Keratinocyte (primary cell): ENCODE data around the gene CPAMD8. TPM values are rescaled to one million over a fixed set of nuclear protein-coding genes. Genes with fewer than 3 reads are reported as not detected.

ENCODE experiments used
- DNase-seq: peaks from one replicate; pipeline ENCODE4 v3.0.0-alpha.2; 2011; ENCODE audit warnings: low read depth, missing footprints, low spot score
- FAIRE-seq: peaks from 2 replicates; lab custom pipeline; 2011; peaks lifted over from hg19 to GRCh38; lab: Jason Lieb, UNC
- H2AFZ ChIP-seq: 2 replicates; pipeline ENCODE4 v1.6.0; 2012; ENCODE audit warnings: low read length, control low read depth, inconsistent platforms; ENCODE audit not compliant: control insufficient read depth
- H3K27ac ChIP-seq: 2 replicates; pipeline ENCODE4 v1.5.1; 2011; ENCODE audit warnings: low read length; ENCODE audit not compliant: control insufficient read depth, insufficient read depth
- H3K27me3 ChIP-seq: 3 replicates; pipeline ENCODE4 v1.6.0; 2011; ENCODE audit warnings: low read length; ENCODE audit not compliant: control insufficient read depth, insufficient read depth; ENCODE audit errors: extremely low read depth
- H3K36me3 ChIP-seq, 2 experiments: 2 replicates in 1 of 2; 3 replicates in 1 of 2; pipeline ENCODE4 v1.5.1; 2011; ENCODE audit warnings: low read length in 2 of 2, mild to moderate bottlenecking in 1 of 2; ENCODE audit not compliant: control insufficient read depth in 2 of 2, insufficient read depth in 2 of 2; ENCODE audit errors: extremely low read depth in 1 of 2
- H3K4me1 ChIP-seq: 3 replicates; pipeline ENCODE4 v1.5.1; 2011; ENCODE audit warnings: low read length; ENCODE audit not compliant: control insufficient read depth, insufficient read depth; ENCODE audit errors: extremely low read depth
- H3K4me2 ChIP-seq: 3 replicates; pipeline ENCODE4 v1.6.0; 2011; ENCODE audit warnings: low read depth, low read length; ENCODE audit not compliant: control insufficient read depth, insufficient read depth; ENCODE audit errors: extremely low read depth
- H3K4me3 ChIP-seq, 3 experiments: fragments of 200-600 bp in 1 of 3; sonication (generic) in 1 of 3; 2 replicates in 2 of 3; 3 replicates in 1 of 3; pipeline ENCODE4 v1.5.1; 2011 to 2016; ENCODE audit warnings: low read length in 3 of 3, mild to moderate bottlenecking in 3 of 3, control low read depth in 2 of 3, inconsistent platforms in 1 of 3, low read depth in 1 of 3, mixed read lengths in 1 of 3, mixed run types in 1 of 3, moderate library complexity in 1 of 3; ENCODE audit not compliant: control insufficient read depth in 2 of 3, insufficient read depth in 2 of 3; ENCODE audit errors: extremely low read depth in 1 of 3
- H3K79me2 ChIP-seq: 2 replicates; pipeline ENCODE4 v1.6.0; 2012; ENCODE audit warnings: low read length; ENCODE audit not compliant: control insufficient read depth, insufficient read depth
- H3K9ac ChIP-seq: 3 replicates; pipeline ENCODE4 v1.6.0; 2011; ENCODE audit warnings: low read length; ENCODE audit not compliant: control insufficient read depth, insufficient read depth; ENCODE audit errors: extremely low read depth
- H3K9me1 ChIP-seq: 3 replicates; pipeline ENCODE4 v1.6.0; 2011; ENCODE audit warnings: low read length; ENCODE audit not compliant: control insufficient read depth, insufficient read depth; ENCODE audit errors: extremely low read depth
- H3K9me3 ChIP-seq: 2 replicates; pipeline ENCODE4 v1.5.1; 2012; ENCODE audit warnings: low read depth, low read length; ENCODE audit not compliant: control insufficient read depth
- H4K20me1 ChIP-seq: 3 replicates; pipeline ENCODE4 v1.6.0; 2011; ENCODE audit warnings: low read length; ENCODE audit not compliant: control insufficient read depth, insufficient read depth; ENCODE audit errors: extremely low read depth
- EZH2 ChIP-seq: IDR thresholded peaks from one replicate; pipeline ENCODE4 v1.6.1; 2012; ENCODE audit warnings: inconsistent platforms, mild to moderate bottlenecking, low read length, moderate library complexity
- dilution Hi-C: fragments of 300-500 bp; cut with MboI; formaldehyde crosslinking; loops from one replicate; pipeline ENCODE4 v1.7.0; 2020; ENCODE audit warnings: low sequenced_read_pairs; ENCODE audit not compliant: extremely low pct_ligation_motif_present
- polyA plus RNA-seq, 5 experiments: library from polyadenylated mRNA; depleted of rRNA in 3 of 5; stranded (reverse) in 3 of 5; stranded (forward) in 1 of 5; unstranded in 1 of 5; fragments of >200 nt; gene quantifications; 1 replicate in 1 of 5; 2 replicates in 3 of 5; 3 replicates in 1 of 5; pipeline versions ENCODE4 v1.2.1 to v1.2.3, GENCODE V29; 2011 to 2012; ENCODE audit warnings: missing spikeins in 2 of 5, low read depth in 1 of 5, low replicate concordance in 1 of 5
- TF ChIP-seq, protein P1 (sequence below), 3 experiments: IDR thresholded peaks in 1 of 3; conservative IDR thresholded peaks in 1 of 3; optimal IDR thresholded peaks in 1 of 3; 2 replicates in 2 of 3; 3 replicates in 1 of 3; pipeline versions ENCODE3 to v1.5.1; 2011; ENCODE audit warnings: low read length in 3 of 3, mild to moderate bottlenecking in 3 of 3, moderate library complexity in 2 of 3, control low read depth in 1 of 3, inconsistent platforms in 1 of 3; ENCODE audit not compliant: insufficient read depth in 2 of 3; ENCODE audit errors: extremely low read depth in 1 of 3

Gene CPAMD8
- polyA plus RNA-seq, 1 donor (not counting 4 experiments of a cell fraction or from before 2014, with no cell fraction given): 0.38 TPM

DNA sequence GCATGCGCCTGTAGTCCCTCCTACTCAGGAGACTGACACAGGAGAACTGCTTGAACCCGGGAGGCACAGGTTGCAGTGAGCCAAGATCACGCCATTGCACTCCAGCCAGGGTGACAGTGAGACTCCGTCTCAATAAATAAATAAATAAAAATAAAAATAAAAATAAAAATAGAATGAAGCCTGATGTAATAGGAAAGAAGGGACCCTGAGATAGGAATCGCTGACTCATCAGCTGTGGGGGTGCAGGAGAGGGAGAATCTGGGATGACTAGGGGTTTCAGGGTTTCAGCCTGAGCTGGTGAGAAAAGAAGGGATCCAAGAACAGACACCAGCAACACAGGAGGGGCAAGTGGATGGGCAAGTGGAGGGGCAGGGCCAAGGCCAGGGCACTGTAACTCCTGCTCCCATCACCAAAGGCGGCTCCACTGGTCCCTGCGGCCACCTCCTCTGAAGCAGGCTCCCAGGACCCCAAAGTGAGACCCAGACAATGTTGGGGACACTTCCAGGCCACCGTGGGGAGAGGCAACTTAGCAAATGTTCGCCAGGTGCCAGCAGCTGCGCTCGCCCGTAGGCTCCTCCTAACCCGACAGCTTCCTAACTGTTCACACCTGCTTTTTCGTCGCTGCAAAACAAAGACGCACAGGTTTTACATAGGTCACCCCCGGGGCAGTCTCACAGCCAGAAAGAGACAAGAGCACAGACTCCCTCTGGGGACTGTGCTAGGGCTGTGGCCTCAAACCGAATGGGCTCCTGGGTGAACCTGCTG is 47.4 kb upstream of the CPAMD8 start:
- dilution Hi-C loops: no loop called here
- H2AFZ ChIP-seq: peak overlapping the region; percentile 56

DNA sequence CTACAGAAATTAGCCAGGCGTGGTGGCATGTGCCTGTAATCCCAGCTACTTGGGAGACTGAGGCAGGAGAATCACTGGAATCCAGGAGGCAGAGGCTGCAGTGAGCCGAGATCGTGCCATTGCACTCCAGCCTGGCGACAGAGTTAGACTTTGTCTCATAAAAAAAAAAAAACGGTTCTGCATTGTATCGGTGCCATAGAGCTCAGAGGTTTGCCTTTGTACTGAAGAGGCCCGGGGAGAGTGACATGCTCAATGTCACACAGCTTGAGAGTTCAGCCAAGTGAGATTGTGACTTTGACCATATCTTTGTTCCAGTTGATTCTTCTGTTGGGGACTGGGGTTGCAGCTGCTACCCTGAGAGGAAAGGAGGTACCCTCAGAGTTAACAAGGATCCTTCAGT is 44.3 kb upstream of the CPAMD8 start:
- Histone ChIP-seq H4K20me1 (no peaks in the 10 kb centered on the region), H3K9me1 (no peaks in the 10 kb centered on the region), H2AFZ (no peak overlapping the region), H3K79me2 (peaks cover 29% of the 10 kb centered on the region), H3K27ac (no peak overlapping the region), H3K27me3 (no peaks in the 10 kb centered on the region), H3K9me3 (no peaks in the 10 kb centered on the region), H3K9ac (no peak overlapping the region), H3K4me2 (no peak overlapping the region), H3K4me3 (no peak overlapping the region), H3K36me3 (peaks cover 3 to 7% of the 10 kb centered on the region in 2 experiments), H3K4me1 (peaks cover 9% of the 10 kb centered on the region)
- TF ChIP-seq EZH2: no peak
- TF ChIP-seq, protein P1, sequence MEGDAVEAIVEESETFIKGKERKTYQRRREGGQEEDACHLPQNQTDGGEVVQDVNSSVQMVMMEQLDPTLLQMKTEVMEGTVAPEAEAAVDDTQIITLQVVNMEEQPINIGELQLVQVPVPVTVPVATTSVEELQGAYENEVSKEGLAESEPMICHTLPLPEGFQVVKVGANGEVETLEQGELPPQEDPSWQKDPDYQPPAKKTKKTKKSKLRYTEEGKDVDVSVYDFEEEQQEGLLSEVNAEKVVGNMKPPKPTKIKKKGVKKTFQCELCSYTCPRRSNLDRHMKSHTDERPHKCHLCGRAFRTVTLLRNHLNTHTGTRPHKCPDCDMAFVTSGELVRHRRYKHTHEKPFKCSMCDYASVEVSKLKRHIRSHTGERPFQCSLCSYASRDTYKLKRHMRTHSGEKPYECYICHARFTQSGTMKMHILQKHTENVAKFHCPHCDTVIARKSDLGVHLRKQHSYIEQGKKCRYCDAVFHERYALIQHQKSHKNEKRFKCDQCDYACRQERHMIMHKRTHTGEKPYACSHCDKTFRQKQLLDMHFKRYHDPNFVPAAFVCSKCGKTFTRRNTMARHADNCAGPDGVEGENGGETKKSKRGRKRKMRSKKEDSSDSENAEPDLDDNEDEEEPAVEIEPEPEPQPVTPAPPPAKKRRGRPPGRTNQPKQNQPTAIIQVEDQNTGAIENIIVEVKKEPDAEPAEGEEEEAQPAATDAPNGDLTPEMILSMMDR (optimal IDR thresholded peaks at IDR 0.05 in 1 of 3, IDR thresholded peaks at IDR 0.05 in 1 of 3, conservative IDR thresholded peaks at IDR 0.05 in 1 of 3; ENCODE audit: extremely low read depth in 1 of 3, insufficient read depth in 2 of 3, low read length in 3 of 3): no peak
- FAIRE-seq (no peak), DNase-seq (no peak)
- dilution Hi-C loops: no loop called here

More for the DNA sequence above, 47.4 kb upstream of the CPAMD8 start:
- H3K9ac ChIP-seq: peak overlapping the region; percentile 91
- no peaks in the 10 kb centered on the region for H3K9me1 ChIP-seq
- DNase-seq (no peak), FAIRE-seq (no peak)
- TF ChIP-seq, protein P1 (optimal IDR thresholded peaks at IDR 0.05 in 1 of 3, IDR thresholded peaks at IDR 0.05 in 1 of 3, conservative IDR thresholded peaks at IDR 0.05 in 1 of 3; ENCODE audit: extremely low read depth in 1 of 3, insufficient read depth in 2 of 3, low read length in 3 of 3): no peak
- no peak for TF ChIP-seq EZH2
- peaks cover 4 to 8% of the 10 kb centered on the region in 2 experiments for H3K36me3 ChIP-seq
- H4K20me1 ChIP-seq: peaks cover 3% of the 10 kb centered on the region
- H3K9me3 ChIP-seq: no peaks in the 10 kb centered on the region
- peak overlapping the region; percentile 82 for H3K27ac ChIP-seq
- peak overlapping the region; percentile 86 to 94 (median 90) for H3K4me3 ChIP-seq
- H3K27me3 ChIP-seq: no peaks in the 10 kb centered on the region
- H3K4me2 ChIP-seq: peak overlapping the region; percentile 95
- H3K4me1 ChIP-seq: peaks cover 30% of the 10 kb centered on the region
- peaks cover 60% of the 10 kb centered on the region for H3K79me2 ChIP-seq
